HEK293 (cell line): Measurements from ENCODE around the gene ZNF674.

Source experiments
- CTCF ChIA-PET: fragments of 350-600 bp; formaldehyde crosslinking; extraction: SDS; loops from one replicate; lab custom pipeline; 2021; ENCODE audit warnings: antibody characterized with exemption; lab: Yijun Ruan, JAX
- POLR2A ChIA-PET: fragments of 300-600 bp; formaldehyde crosslinking; extraction: SDS; loops from one replicate; lab custom pipeline; 2020; ENCODE audit warnings: antibody characterized with exemption, inconsistent platforms; lab: Yijun Ruan, JAX
- H3K27ac ChIP-seq: fragments of 200-500 bp; sonication (Bioruptor generic); 2 replicates; pipeline ENCODE4 v1.5.1; 2014; ENCODE audit warnings: low read depth, low read length, control low read depth, inconsistent platforms; ENCODE audit errors: extremely low read depth
- H3K36me3 ChIP-seq, 2 experiments: fragments of 200-500 bp in 1 of 2; sonication (Bioruptor generic) in 1 of 2; 1 replicate in 1 of 2; 2 replicates in 1 of 2; pipeline ENCODE4 v1.5.1; 2014 to 2017; ENCODE audit warnings: inconsistent platforms in 2 of 2, low read length in 2 of 2; ENCODE audit not compliant: control insufficient read depth in 2 of 2, insufficient read depth in 1 of 2
- H3K4me1 ChIP-seq: fragments of 200-500 bp; sonication (Bioruptor generic); 2 replicates; pipeline ENCODE4 v1.5.1; 2014; ENCODE audit warnings: mild to moderate bottlenecking, low read length, inconsistent platforms; ENCODE audit not compliant: control insufficient read depth, insufficient read depth
- H3K4me3 ChIP-seq: 2 replicates; pipeline ENCODE4 v1.5.1; 2011; ENCODE audit warnings: low read depth, mild to moderate bottlenecking, control low read depth, low read length, moderate library complexity
- H3K9me3 ChIP-seq: fragments of 200-500 bp; sonication (Bioruptor generic); 2 replicates; pipeline ENCODE4 v1.5.1; 2014; ENCODE audit warnings: low read depth, low read length, inconsistent platforms; ENCODE audit not compliant: control insufficient read depth, insufficient read depth
- HIC1 ChIP-seq: fragments of 450-650 bp; formaldehyde crosslinking; IDR thresholded peaks from 2 replicates; pipeline ENCODE4 v1.5.1; 2016; ENCODE audit warnings: missing biosample characterization, missing genetic modification characterization
- KLF9 ChIP-seq: fragments of 450-650 bp; formaldehyde crosslinking; IDR thresholded peaks from 2 replicates; pipeline ENCODE4 v1.5.1; 2016; ENCODE audit warnings: missing biosample characterization, missing genetic modification characterization, low read depth
- PRDM4 ChIP-seq: fragments of 450-650 bp; formaldehyde crosslinking; IDR thresholded peaks from 2 replicates; pipeline ENCODE4 v1.5.1; 2017; ENCODE audit warnings: missing biosample characterization, missing genetic modification characterization
- REPIN1 ChIP-seq: fragments of 450-650 bp; formaldehyde crosslinking; IDR thresholded peaks from 2 replicates; pipeline ENCODE4 v1.5.1; 2017; ENCODE audit warnings: missing biosample characterization, missing genetic modification characterization, low read depth
- SP3 ChIP-seq: fragments of 450-650 bp; formaldehyde crosslinking; IDR thresholded peaks from 2 replicates; pipeline ENCODE4 v1.5.1; 2016; ENCODE audit warnings: missing biosample characterization, missing genetic modification characterization
- TRIM28 ChIP-seq: IDR thresholded peaks from 2 replicates; pipeline ENCODE4 v1.6.1; 2011; ENCODE audit warnings: low read length, control low read depth, borderline replicate concordance
- YY1 ChIP-seq: fragments of 450-650 bp; formaldehyde crosslinking; IDR thresholded peaks from 2 replicates; pipeline ENCODE4 v1.5.1; 2018; ENCODE audit warnings: missing biosample characterization, missing genetic modification characterization
- ZFP37 ChIP-seq: fragments of 450-650 bp; formaldehyde crosslinking; IDR thresholded peaks from 2 replicates; pipeline ENCODE4 v1.5.1; 2016; ENCODE audit warnings: missing biosample characterization, missing genetic modification characterization
- ZNF133 ChIP-seq: fragments of 450-650 bp; formaldehyde crosslinking; IDR thresholded peaks from 2 replicates; pipeline ENCODE4 v1.5.1; 2016; ENCODE audit warnings: missing biosample characterization, missing genetic modification characterization
- ZNF2 ChIP-seq: fragments of 450-650 bp; formaldehyde crosslinking; IDR thresholded peaks from 2 replicates; pipeline ENCODE4 v1.5.1; 2016; ENCODE audit warnings: missing biosample characterization, missing genetic modification characterization
- ZNF223 ChIP-seq: fragments of 450-650 bp; formaldehyde crosslinking; IDR thresholded peaks from 2 replicates; pipeline ENCODE4 v1.5.1; 2016; ENCODE audit warnings: missing biosample characterization, missing genetic modification characterization
- ZNF302 ChIP-seq: fragments of 450-650 bp; formaldehyde crosslinking; IDR thresholded peaks from 2 replicates; pipeline ENCODE4 v1.5.1; 2016; ENCODE audit warnings: missing biosample characterization, missing genetic modification characterization, low read depth
- ZNF473 ChIP-seq: fragments of 450-650 bp; formaldehyde crosslinking; IDR thresholded peaks from 2 replicates; pipeline ENCODE4 v1.5.1; 2017; ENCODE audit warnings: missing biosample characterization, missing genetic modification characterization
- ZNF555 ChIP-seq: fragments of 450-650 bp; formaldehyde crosslinking; conservative IDR thresholded peaks from 2 replicates; pipeline ENCODE4 v1.5.1; 2017; ENCODE audit warnings: missing biosample characterization, mild to moderate bottlenecking, missing genetic modification characterization, inconsistent platforms
- ZNF558 ChIP-seq: fragments of 450-650 bp; formaldehyde crosslinking; IDR thresholded peaks from 2 replicates; pipeline ENCODE4 v1.5.1; 2016; ENCODE audit warnings: missing biosample characterization, missing genetic modification characterization
- ZNF571 ChIP-seq: fragments of 450-650 bp; formaldehyde crosslinking; IDR thresholded peaks from 2 replicates; pipeline ENCODE4 v1.5.0; 2017; ENCODE audit warnings: missing biosample characterization, missing genetic modification characterization
- ZNF639 ChIP-seq: fragments of 450-650 bp; formaldehyde crosslinking; IDR thresholded peaks from 2 replicates; pipeline ENCODE4 v1.5.1; 2016; ENCODE audit warnings: missing biosample characterization, missing genetic modification characterization
- ZNF654 ChIP-seq: fragments of 450-650 bp; formaldehyde crosslinking; IDR thresholded peaks from 2 replicates; pipeline ENCODE4 v1.5.1; 2016; ENCODE audit warnings: low read depth, missing biosample characterization, missing genetic modification characterization
- ZNF747 ChIP-seq: fragments of 450-650 bp; formaldehyde crosslinking; IDR thresholded peaks from 2 replicates; pipeline ENCODE4 v1.5.1; 2016; ENCODE audit warnings: missing biosample characterization, missing genetic modification characterization
- ZNF76 ChIP-seq: fragments of 450-650 bp; formaldehyde crosslinking; IDR thresholded peaks from 2 replicates; pipeline ENCODE4; 2016; ENCODE audit warnings: low read depth, missing biosample characterization, missing genetic modification characterization, borderline replicate concordance

Gene ZNF674

GRCh38 chrX:46554942-46555341, 9.7 kb upstream of the ZNF674 start:
- no peaks in the 10 kb centered on the region for H3K4me1 ChIP-seq
- CTCF ChIA-PET: interaction anchor here (0.7 to 2.0 kb wide), 12 partner anchors 21 to 1062 kb away, joined by 3 to 10 read pairs (median 4); no protein-coding TSS in a partner anchor
- H3K9me3 ChIP-seq: no peaks in the 10 kb centered on the region
- H3K4me3 ChIP-seq: no peak overlapping the region
- no peak overlapping the region for H3K27ac ChIP-seq
- no peaks in the 10 kb centered on the region for H3K36me3 ChIP-seq
- POLR2A ChIA-PET: interaction anchor here (0.7 kb wide), 1 partner anchor 60 kb away, joined by 4 read pairs; no protein-coding TSS in a partner anchor
- TF ChIP-seq ZNF747 (tag by site-specific recombination) (no peak), ZNF654 (tag by site-specific recombination) (peak; percentile 62), PRDM4 (tag by site-specific recombination) (no peak)

- H3K4me3 ChIP-seq: no peak overlapping the region
- H3K4me1 ChIP-seq: no peaks in the 10 kb centered on the region
- POLR2A ChIA-PET: no interaction called here
- peaks cover 0 to 2% of the 10 kb centered on the region in 2 experiments; a peak in 2 of 3 replicates for H3K36me3 ChIP-seq
- TF ChIP-seq ZNF302 (tag by site-specific recombination): no peak
- no peak for TF ChIP-seq ZNF473
- no peak for TF ChIP-seq REPIN1 (tag by site-specific recombination)
- TF ChIP-seq ZNF76 (tag by site-specific recombination): no peak
- TF ChIP-seq ZNF133: no peak
- TF ChIP-seq ZNF2 (tag by site-specific recombination): no peak
- TF ChIP-seq SP3 (tag by site-specific recombination): no peak
- TF ChIP-seq ZNF558 (tag by site-specific recombination): no peak
- TF ChIP-seq TRIM28: no peak
- TF ChIP-seq ZNF555 (tag by site-specific recombination): no peak
- no peak for TF ChIP-seq KLF9 (tag by site-specific recombination)
- TF ChIP-seq ZFP37 (tag by site-specific recombination): no peak
- TF ChIP-seq YY1: no peak
- TF ChIP-seq ZNF639 (tag by site-specific recombination): no peak
- no peak for TF ChIP-seq ZNF223 (tag by site-specific recombination)
- no peak for TF ChIP-seq ZNF571 (tag by site-specific recombination)
- no peaks in the 10 kb centered on the region for H3K9me3 ChIP-seq
- CTCF ChIA-PET: interaction anchor here (1.1 to 2.0 kb wide), 6 partner anchors 22 to 540 kb away, joined by 3 to 10 read pairs (median 7); no protein-coding TSS in a partner anchor
- H3K27ac ChIP-seq: no peak overlapping the region
Measured at GRCh38 chrX:46553935-46554334, 8.7 kb upstream of the ZNF674 start.

GRCh38 chrX:46551494-46552128, 6.4 kb upstream of the ZNF674 start:
- no peak overlapping the region for H3K4me3 ChIP-seq
- peak; percentile 46 for TF ChIP-seq HIC1

More at GRCh38 chrX:46551494-46552128, 6.4 kb upstream of the ZNF674 start:
- Histone ChIP-seq H3K9me3 (no peaks in the 10 kb centered on the region), H3K4me1 (no peaks in the 10 kb centered on the region), H3K27ac (no peak overlapping the region), H3K36me3 (peaks cover 15 to 23% of the 10 kb centered on the region in 2 experiments; a peak in 2 of 3 replicates)
- POLR2A ChIA-PET: interaction anchor here (1.0 kb wide), 1 partner anchor 11 kb away, joined by 4 read pairs; no protein-coding TSS in a partner anchor
- CTCF ChIA-PET: no interaction called here
